Heart right ventricle (tissue), 16 donors: ENCODE measurements around the gene SNTB2. TPM values are rescaled to one million over a fixed set of nuclear protein-coding genes. Genes with fewer than 3 reads are reported as not detected.

Experiments
- ATAC-seq, 8 donors: fragments of 200-7000 bp; cut with Tn5 transposase; one replicate each; pipeline ENCODE4 v1.9.1; 2020; ENCODE audit warnings: mild to moderate bottlenecking in 8 of 8, moderate library complexity in 8 of 8, moderate number of reproducible peaks in 1 of 8
- DNase-seq, 2 donors: peaks; one replicate each; pipeline ENCODE4 v3.0.0-alpha.2; 2020
- H3K27ac ChIP-seq, 10 donors: fragments of 200-600 bp; sonication (generic) in 2 of 10; one replicate each; pipeline versions ENCODE4 v1.5.0 to v1.8.0; 2020 to 2022; ENCODE audit warnings: mild to moderate bottlenecking in 3 of 10
- H3K27me3 ChIP-seq, 7 donors: fragments of 200-600 bp; one replicate each; pipeline ENCODE4 v1.8.0; 2021 to 2022; ENCODE audit warnings: mild to moderate bottlenecking in 2 of 7
- H3K36me3 ChIP-seq, 9 donors: fragments of 200-600 bp; sonication (generic) in 1 of 9; one replicate each; pipeline versions ENCODE4 v1.5.0 to v1.8.0; 2020 to 2022; ENCODE audit warnings: mild to moderate bottlenecking in 2 of 9
- H3K4me1 ChIP-seq, 9 donors: fragments of 200-600 bp; sonication (generic) in 1 of 9; one replicate each; pipeline versions ENCODE4 v1.5.0 to v1.8.0; 2020 to 2022; ENCODE audit warnings: mild to moderate bottlenecking in 4 of 9
- H3K4me3 ChIP-seq, 10 donors: fragments of 200-600 bp; sonication (generic) in 2 of 10; one replicate each; pipeline versions ENCODE4 v1.5.0 to v1.8.0; 2020 to 2022; ENCODE audit warnings: mild to moderate bottlenecking in 7 of 10, moderate library complexity in 2 of 10
- H3K9me3 ChIP-seq, 11 donors: fragments of 200-600 bp in 10 of 11; sonication (generic) in 2 of 11; one replicate each; pipeline versions ENCODE4 v1.5.0 to v1.8.0; 2013 to 2022; ENCODE audit warnings: mild to moderate bottlenecking in 2 of 11, control low read depth in 1 of 11, moderate library complexity in 1 of 11
- WGBS, 2 donors: extraction: QIAGEN DNeasy Blood & Tissue Kit; methylation state at CpG; one replicate each; pipeline ENCODE4 v1.1.7; 2013; ENCODE audit warnings: inconsistent platforms in 1 of 2; 5-methylcytosine and 5-hydroxymethylcytosine counted together
- intact Hi-C, 10 donors: fragments of 100-400 bp; cut with DNase I; formaldehyde crosslinking; loops; one replicate each; pipeline versions ENCODE4 v1.11.1 to v1.14.2; 2022
- polyA plus RNA-seq, 2 donors: library from polyadenylated mRNA; stranded (reverse); fragments of 200-250 nt; gene quantifications; one replicate each; pipeline ENCODE4 v1.2.3, GENCODE V29; 2013
- total RNA-seq, 10 donors: library from RNA; stranded (reverse); fragmentation: NEBNext Ultra II Directional in 3 of 10; extraction: Animal tissue kit (Norgen Biotek cat#: 25700) in 3 of 10; gene quantifications; one replicate each; pipeline versions ENCODE4 v1.2.1 to v1.2.4, GENCODE V29; 2021 to 2023
- TF ChIP-seq, protein P1 (sequence below), 9 donors: fragments of 200-600 bp; sonication (generic) in 2 of 9; IDR thresholded peaks; one replicate each; pipeline versions ENCODE4 v1.5.0 to v1.8.0; 2021 to 2022; ENCODE audit warnings: antibody characterized with exemption in 9 of 9, mild to moderate bottlenecking in 5 of 9, moderate library complexity in 1 of 9
- donor health status: Arrhythmogenic right ventricular cardiomyopathy.
- donor health status: ischemic (EF 13 %, LVEDD 7.1; RV severe dilation, severe dysfunction).
- donor health status: healthy with polysubstance abuse.
- donor health status: DM: no; HTN: yes; CAD: no.
- donor health status: DM: no; HTN: no; CAD: no.
- donor health status: ischemic (EF 25% LVEDD 6.9; RV normal size, moderate dysfunction).
- donor health status: ischemic (EF 25% LVEDD 5.7; RV mildly dilated, moderate dysfunction).
- donor health status: healthy.
- donor health status: DM: yes; HTN: yes; CAD: no.
- donor health status: Ischemic cardiomyopathy.
- donor health status: ischemic (EF 35%, LVEDD 5.7; RV mildly dilated, moderate dysfunction).
- donor health status: nonischemic (EF 11% LVEDD 7.7; RV severe dilation, severe dysfunction).
- donor health status: DM: yes; HTN: yes; CAD: no.
- donor health status: PGD.
- donor health status: ischemic (EF 29% LVEDD 5.4; RV normal size, mild dysfunction).
- donor health status: nonischemic (EF 23%, LVEDD 6.1; RV moderate dilation, normal function).

The SNTB2 gene
- total and polyA plus RNA-seq, 12 donors, result 3.0 to 15.7 (median 9.1) TPM

DNA sequence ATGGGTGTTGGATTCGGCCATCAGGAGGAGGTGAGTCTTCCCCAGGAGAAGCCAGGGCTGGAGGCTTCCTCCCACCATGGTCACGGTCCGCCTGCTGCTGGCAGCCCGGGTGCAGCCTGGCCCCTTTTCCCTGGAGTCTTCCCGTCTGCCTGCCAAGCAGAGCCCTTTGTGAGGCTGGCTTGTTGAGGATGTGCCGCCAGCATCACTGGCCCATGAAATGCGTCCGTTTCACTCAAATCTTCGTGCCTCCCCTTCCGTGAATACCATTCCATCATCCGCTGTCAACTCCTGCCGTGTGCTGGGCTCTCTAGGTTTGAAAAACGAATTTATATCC, 133.7 kb downstream of the SNTB2 start:
- Histone ChIP-seq H3K4me1 (peaks cover 0 to 12% (median 2%) of the 10 kb centered on the region in 9 donors), H3K36me3 (peaks cover 10 to 100% (median 76%) of the 10 kb centered on the region in 9 donors), H3K9me3 (no peaks in the 10 kb centered on the region), H3K27me3 (no peaks in the 10 kb centered on the region), H3K4me3 (no peak overlapping the region), H3K27ac (no peak overlapping the region)
- intact Hi-C loops, result no loop called here
- WGBS, 2 donors, result 91% methylated on average over 13 of the region's 13 CpGs
- no peak for DNase-seq
- no peak for ATAC-seq
- TF ChIP-seq, protein P1, sequence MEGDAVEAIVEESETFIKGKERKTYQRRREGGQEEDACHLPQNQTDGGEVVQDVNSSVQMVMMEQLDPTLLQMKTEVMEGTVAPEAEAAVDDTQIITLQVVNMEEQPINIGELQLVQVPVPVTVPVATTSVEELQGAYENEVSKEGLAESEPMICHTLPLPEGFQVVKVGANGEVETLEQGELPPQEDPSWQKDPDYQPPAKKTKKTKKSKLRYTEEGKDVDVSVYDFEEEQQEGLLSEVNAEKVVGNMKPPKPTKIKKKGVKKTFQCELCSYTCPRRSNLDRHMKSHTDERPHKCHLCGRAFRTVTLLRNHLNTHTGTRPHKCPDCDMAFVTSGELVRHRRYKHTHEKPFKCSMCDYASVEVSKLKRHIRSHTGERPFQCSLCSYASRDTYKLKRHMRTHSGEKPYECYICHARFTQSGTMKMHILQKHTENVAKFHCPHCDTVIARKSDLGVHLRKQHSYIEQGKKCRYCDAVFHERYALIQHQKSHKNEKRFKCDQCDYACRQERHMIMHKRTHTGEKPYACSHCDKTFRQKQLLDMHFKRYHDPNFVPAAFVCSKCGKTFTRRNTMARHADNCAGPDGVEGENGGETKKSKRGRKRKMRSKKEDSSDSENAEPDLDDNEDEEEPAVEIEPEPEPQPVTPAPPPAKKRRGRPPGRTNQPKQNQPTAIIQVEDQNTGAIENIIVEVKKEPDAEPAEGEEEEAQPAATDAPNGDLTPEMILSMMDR (IDR thresholded peaks at IDR 0.05), result no peak

DNA sequence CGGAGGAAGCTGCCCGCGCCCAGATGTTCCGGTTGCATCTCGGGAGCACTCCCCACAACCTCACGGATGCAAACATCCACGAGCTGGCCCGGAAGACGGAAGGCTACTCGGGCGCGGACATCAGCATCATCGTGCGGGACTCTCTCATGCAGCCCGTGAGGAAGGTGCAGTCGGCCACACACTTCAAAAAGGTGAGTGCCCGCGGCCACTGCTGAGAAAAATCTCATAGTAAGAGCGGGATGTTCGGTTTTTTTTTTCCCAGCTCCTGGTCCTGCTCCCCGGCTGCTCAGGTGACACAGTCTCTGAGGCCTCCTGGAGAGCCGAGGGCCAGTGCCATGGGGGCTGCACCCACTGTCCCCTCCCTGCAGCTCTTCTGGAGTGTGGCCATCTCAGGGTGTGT, 134.1 kb downstream of the SNTB2 start:
- DNase-seq (no peak), ATAC-seq (no peak)
- 93% methylated on average over 22 of the region's 22 CpGs for WGBS, 2 donors
- Histone ChIP-seq H3K27ac (no peak overlapping the region), H3K4me3 (no peak overlapping the region), H3K36me3 (peaks cover 10 to 100% (median 75%) of the 10 kb centered on the region in 9 donors), H3K27me3 (no peaks in the 10 kb centered on the region), H3K4me1 (peaks cover 0 to 15% (median 6%) of the 10 kb centered on the region in 9 donors), H3K9me3 (no peaks in the 10 kb centered on the region)
- intact Hi-C loops, result no loop called here
- TF ChIP-seq, protein P1 (IDR thresholded peaks at IDR 0.05), result no peak

DNA sequence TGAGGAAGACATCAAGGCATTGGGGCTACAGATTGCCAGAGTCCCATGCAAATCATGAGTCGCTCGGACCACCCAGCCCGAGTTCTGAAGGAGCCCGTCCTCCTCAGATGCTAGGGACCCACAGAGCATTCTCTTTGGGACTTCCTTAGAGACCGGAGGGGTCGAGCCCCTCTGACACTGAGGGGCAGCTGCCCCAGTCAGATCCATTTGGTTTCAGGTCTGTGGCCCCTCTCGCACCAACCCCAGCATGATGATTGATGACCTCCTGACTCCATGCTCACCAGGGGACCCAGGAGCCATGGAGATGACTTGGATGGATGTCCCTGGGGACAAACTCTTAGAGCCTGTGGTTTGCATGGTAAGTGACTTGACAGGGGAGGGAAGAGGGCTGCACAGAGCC, 135.4 kb downstream of the SNTB2 start:
- Histone ChIP-seq H3K4me1 (peaks cover 0 to 28% (median 17%) of the 10 kb centered on the region in 9 donors), H3K36me3 (peaks cover 7 to 100% (median 70%) of the 10 kb centered on the region in 9 donors), H3K9me3 (no peaks in the 10 kb centered on the region), H3K4me3 (no peak overlapping the region), H3K27me3 (no peaks in the 10 kb centered on the region), H3K27ac (no peak overlapping the region)
- no peak for DNase-seq
- intact Hi-C loops, result no loop called here
- WGBS, 2 donors, result 93 to 94% methylated on average over 7 of the region's 7 CpGs
- ATAC-seq, result no peak
- TF ChIP-seq, protein P1 (IDR thresholded peaks at IDR 0.05), result no peak

DNA sequence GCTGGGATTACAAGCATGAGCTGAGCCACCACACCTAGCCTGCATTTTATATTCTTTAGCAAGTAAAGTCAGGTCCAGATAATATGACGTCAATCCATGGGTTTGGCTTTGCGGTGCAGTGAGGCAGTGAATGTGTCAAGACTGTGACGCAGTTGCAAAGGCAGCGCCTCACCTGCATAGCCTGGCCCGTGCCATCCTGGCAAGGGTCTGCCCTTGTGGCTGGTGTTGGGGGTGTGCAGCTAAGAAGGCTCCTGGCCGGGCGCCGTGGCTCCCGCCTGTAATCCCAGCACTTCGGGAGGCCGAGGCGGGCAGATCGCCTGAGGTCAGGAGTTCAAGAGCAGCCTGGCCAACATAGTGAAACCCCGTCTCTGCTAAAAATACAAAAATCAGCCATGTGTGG, 136.5 kb downstream of the SNTB2 start:
- TF ChIP-seq, protein P1 (IDR thresholded peaks at IDR 0.05), result no peak
- ATAC-seq (no peak), DNase-seq (no peak)
- intact Hi-C loops, result no loop called here
- H3K4me1 ChIP-seq, result peaks cover 0 to 38% (median 27%) of the 10 kb centered on the region in 9 donors
- H3K27ac ChIP-seq, result no peak overlapping the region
- no peaks in the 10 kb centered on the region for H3K9me3 ChIP-seq
- H3K27me3 ChIP-seq, result no peaks in the 10 kb centered on the region
- WGBS, 2 donors, result 92 to 94% methylated on average over 14 of the region's 14 CpGs
- H3K36me3 ChIP-seq, result peaks cover 7 to 100% (median 72%) of the 10 kb centered on the region in 9 donors
- no peak overlapping the region for H3K4me3 ChIP-seq
